Measurements from ENCODE around the gene SLC4A1.

Gene SLC4A1

DNA sequence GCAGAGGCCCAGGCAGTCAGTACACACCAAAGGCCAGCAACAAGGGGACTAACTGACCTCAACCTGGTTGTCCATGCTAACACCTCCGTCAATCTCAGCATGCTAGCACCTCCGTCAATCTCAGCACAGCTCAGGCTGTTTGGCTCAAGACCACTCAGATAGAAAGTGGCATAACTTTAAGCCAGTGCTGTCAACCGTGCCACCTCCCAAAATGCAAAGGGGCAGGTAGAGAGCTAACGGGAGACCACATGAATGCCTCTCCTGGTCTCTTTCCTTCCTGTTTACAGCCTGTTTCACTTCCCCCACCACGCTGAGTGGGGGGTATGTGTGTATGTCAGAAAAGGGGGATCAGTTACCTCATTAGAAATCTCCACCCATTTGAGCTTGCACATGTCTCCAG lies 51.8 kb downstream of the SLC4A1 start:
- TF ChIP-seq, protein P1, sequence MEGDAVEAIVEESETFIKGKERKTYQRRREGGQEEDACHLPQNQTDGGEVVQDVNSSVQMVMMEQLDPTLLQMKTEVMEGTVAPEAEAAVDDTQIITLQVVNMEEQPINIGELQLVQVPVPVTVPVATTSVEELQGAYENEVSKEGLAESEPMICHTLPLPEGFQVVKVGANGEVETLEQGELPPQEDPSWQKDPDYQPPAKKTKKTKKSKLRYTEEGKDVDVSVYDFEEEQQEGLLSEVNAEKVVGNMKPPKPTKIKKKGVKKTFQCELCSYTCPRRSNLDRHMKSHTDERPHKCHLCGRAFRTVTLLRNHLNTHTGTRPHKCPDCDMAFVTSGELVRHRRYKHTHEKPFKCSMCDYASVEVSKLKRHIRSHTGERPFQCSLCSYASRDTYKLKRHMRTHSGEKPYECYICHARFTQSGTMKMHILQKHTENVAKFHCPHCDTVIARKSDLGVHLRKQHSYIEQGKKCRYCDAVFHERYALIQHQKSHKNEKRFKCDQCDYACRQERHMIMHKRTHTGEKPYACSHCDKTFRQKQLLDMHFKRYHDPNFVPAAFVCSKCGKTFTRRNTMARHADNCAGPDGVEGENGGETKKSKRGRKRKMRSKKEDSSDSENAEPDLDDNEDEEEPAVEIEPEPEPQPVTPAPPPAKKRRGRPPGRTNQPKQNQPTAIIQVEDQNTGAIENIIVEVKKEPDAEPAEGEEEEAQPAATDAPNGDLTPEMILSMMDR (IDR thresholded peaks at IDR 0.05; ENCODE audit: low read depth, low read length) = no peak
- H3K4me3 ChIP-seq (ENCODE audit: low read depth, low read length) = no peak overlapping the region

DNA sequence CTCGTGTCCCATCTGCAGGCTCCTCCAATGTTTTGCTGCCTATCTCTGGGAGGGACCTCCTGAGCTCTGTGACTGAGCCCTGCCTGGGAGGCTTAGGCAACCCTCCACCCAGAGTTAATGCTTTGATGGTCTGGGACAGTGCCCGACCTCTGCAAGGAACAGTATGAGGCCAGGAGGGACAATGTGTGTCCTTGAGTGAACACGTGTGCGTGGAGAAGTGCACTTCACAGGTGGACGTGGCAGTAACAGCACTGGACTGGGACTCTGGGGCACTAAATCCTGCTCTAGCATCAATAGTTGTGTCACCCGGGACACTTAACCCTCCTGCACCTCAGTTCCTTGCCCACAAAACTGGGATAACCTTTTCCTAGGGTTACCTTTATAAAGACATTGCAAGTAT lies 53.0 kb downstream of the SLC4A1 start:
- TF ChIP-seq, protein P1 (IDR thresholded peaks at IDR 0.05; ENCODE audit: low read depth, low read length) = no peak
- H3K4me3 ChIP-seq (ENCODE audit: low read depth, low read length) = no peak overlapping the region

DNA sequence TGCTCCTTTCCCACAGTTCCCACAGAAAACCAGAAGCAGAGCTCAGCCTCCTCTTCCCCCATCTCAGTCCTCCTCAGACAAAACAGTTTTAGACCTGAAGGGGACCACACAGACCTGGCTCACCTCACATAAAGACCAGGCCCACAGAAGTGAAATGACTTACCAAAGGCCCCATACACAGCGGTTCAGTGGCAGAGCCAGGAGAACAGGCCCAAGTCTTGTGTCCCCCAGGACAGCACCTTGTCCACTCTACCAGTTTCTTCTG lies 53.8 kb downstream of the SLC4A1 start:
- TF ChIP-seq, protein P1 (IDR thresholded peaks at IDR 0.05; ENCODE audit: low read depth, low read length) = no peak
- H3K4me3 ChIP-seq (ENCODE audit: low read depth, low read length) = no peak overlapping the region

DNA sequence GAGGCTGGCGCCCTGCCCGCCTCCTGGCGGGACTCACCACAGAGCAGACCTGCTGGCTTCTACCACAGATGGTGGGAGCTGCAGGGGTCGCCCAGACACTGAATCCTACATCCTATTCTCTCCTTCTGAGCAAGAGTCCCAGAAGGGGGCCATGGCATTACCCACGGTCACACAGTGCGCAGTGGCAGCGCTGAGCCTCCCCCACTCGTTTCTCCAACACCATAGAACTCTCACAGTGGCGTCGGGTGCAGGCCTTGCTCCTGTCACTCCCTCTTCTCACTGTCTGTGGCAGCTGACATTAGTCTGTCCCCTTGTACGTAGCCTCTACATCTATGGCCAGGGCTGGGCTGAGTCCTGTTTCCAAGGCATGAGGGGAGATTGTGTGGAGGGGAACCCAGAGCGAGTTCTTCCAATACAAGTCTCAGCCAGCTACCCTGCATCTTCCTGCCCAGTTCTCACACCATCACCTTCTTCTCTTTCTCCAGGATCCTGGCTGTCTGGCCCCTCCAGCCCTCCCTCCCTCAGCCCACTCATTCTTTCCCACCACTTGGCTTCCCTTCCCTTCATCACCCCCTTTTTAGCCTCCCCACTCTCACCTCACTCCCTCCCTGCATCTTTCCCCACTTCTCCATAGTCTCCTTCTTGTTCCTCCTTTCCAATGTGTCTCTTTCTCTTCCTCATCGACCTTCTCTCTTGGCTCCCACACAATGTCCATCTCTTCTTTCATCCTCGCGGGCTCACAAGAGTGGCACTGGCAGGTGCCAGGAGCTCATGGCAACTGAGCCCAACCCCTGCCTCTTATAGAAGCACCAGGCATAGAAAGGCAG lies 54.3 kb downstream of the SLC4A1 start:
- H3K4me3 ChIP-seq (ENCODE audit: low read depth, low read length) = no peak overlapping the region
- TF ChIP-seq, protein P1 (IDR thresholded peaks at IDR 0.05; ENCODE audit: low read depth, low read length) = no peak

DNA sequence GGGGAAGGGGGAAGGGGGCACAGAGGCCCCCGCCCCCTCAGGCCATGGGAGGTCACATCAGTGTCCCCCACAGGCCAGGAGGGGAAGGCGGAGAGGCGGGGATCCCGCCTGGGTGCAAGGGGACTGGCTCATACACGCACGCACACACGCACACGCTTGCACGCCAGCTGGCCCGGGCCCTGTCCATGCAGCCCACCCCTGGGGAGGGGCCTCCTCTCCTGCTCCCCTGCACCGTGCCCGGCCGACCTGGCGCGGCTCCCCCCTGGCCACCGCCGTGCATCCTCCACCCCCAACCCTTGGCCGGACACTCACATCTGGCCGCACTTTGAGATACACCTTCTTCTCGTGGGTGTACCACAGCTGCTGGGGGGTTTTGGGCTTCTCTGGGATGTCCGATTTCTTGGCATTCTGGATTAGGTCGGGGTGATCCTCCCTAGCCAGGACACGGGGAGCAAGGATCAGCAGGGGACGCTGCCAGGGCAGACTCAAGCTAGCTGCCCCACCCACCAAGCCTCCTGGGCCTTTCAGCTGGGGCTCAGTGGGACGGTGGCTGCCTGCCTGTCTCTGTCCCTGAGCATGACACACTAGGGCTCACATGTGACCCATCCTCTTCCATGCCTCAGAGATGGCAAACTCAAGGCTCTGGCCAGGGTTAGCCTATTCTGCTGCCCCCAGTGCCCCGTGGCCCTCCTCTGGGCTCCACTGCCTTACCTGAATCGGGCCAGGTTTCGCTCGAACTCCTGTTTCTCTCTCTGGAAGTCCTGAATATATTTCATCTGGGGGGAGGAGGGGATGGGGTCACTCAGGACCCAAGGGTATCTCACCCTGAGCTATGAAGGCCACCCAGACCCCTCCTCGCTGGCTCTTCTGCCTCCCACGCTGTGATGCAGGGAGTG lies 55.2 kb downstream of the SLC4A1 start:
- H3K4me3 ChIP-seq (ENCODE audit: low read depth, low read length) = no peak overlapping the region
- TF ChIP-seq, protein P1 (IDR thresholded peaks at IDR 0.05; ENCODE audit: low read depth, low read length) = no peak

DNA sequence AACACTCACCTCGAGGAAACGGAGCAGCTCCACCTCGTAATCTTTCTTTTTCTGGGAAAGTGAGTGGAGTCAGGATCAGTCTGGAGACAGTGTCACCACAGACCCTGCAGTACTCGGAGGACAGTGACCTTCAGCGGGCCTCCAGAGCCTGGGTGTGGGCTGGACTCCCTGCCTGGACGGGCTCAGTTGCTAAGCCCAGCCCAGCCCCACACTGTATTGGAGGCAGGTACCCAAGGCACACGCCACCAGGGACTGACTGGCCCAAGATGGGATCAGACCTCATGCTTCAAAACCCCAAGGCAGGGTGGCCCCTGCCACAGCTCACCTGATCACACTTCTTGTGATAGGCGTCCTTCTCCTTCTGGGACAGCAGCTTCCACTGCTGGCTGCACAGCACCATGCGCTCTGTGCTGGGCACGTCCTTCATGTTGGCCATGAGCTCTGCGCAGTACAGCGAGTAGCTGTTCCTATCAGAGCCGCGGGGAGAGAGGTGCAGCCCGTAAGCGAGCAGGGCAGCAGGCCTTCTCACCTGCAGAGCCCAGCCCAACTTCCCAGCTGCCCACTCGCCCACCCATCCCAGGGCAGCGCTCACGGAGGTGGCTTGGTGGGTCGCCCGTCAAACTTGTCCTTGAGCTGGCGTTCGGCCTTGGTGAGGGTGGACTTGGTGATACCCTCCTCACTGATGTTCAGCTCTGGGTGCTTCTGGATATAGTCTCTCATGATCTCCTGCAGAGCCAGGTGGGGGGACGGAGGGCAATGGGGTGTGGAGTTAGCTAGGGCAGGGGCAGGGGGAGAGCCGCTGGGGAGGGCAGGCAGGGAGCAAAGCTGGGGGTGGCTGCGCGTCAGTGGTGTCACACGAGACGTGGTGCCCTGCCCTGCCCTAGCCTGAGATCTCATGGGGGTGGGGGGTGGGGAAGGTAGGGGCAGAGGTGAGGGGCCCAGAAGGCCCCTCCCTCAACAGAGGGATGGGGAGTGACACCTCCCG lies 56.4 kb downstream of the SLC4A1 start:
- TF ChIP-seq, protein P1 (IDR thresholded peaks at IDR 0.05; ENCODE audit: low read depth, low read length) = no peak
- no peak overlapping the region for H3K4me3 ChIP-seq (ENCODE audit: low read depth, low read length)

Data from WI38 (cell line).